DMS 273 treated with DMSO at 0.1 percent for 48 hours (cell line): Measurements from ENCODE around the gene TUBG2.

Experiments
- DNase-seq: peaks from one replicate; lab custom pipeline; 2025; lab: John Stamatoyannopoulos, UW

The TUBG2 gene

GRCh38 chr17:42676424-42677011 lies 17.4 kb downstream of the TUBG2 start, which contains the start of gene PLEKHH3:
PLEKHH3 (minus strand) TSS chr17:42676994; CDS start chr17:42676563, 431 bp downstream.
- no peak for DNase-seq

- peak; percentile 97 for DNase-seq
Measured at GRCh38 chr17:42677012-42677857, 18.2 kb downstream of the TUBG2 start.

GRCh38 chr17:42677921-42678781 lies 19.1 kb downstream of the TUBG2 start:
- peak; percentile 72 for DNase-seq

- DNase-seq: peak; percentile 85
Measured at GRCh38 chr17:42678951-42679491, 19.9 kb downstream of the TUBG2 start.

GRCh38 chr17:42679492-42680330 lies 20.6 kb downstream of the TUBG2 start:
- DNase-seq: no peak

GRCh38 chr17:42680331-42680808 lies 21.3 kb downstream of the TUBG2 start:
- DNase-seq: no peak

- DNase-seq: peak; percentile 42
Measured at GRCh38 chr17:42681976-42682721, 23.1 kb downstream of the TUBG2 start, which contains the start of gene CNTNAP1. CNTNAP1 (plus strand) TSS chr17:42682531; CDS start chr17:42682830, 299 bp downstream.

- no peak for DNase-seq
Measured at GRCh38 chr17:42682722-42683403, 23.8 kb downstream of the TUBG2 start.

GRCh38 chr17:42683407-42684034 lies 24.4 kb downstream of the TUBG2 start:
- no peak for DNase-seq

GRCh38 chr17:42684929-42685556 lies 26.0 kb downstream of the TUBG2 start:
- DNase-seq: no peak

GRCh38 chr17:42685831-42686230 lies 26.7 kb downstream of the TUBG2 start:
- no peak for DNase-seq

- no peak for DNase-seq
Measured at GRCh38 chr17:42686520-42687128, 27.5 kb downstream of the TUBG2 start.

GRCh38 chr17:42687707-42688320 lies 28.7 kb downstream of the TUBG2 start:
- DNase-seq: no peak

GRCh38 chr17:42690596-42690995 lies 31.5 kb downstream of the TUBG2 start:
- DNase-seq: no peak

- DNase-seq: no peak
Measured at GRCh38 chr17:42691021-42691545, 32.0 kb downstream of the TUBG2 start.

GRCh38 chr17:42692489-42692888 lies 33.4 kb downstream of the TUBG2 start:
- DNase-seq: no peak

- DNase-seq: no peak
Measured at GRCh38 chr17:42694524-42694923, 35.4 kb downstream of the TUBG2 start.
